ENCODE measurements around the gene MRPS2.
A peak's percentile ranks its signal among the peaks of the same experiment; 100 is the strongest.
"Not testable (repeated sequence)": the region's sequence is repeated elsewhere in the genome, so short reads cannot be mapped to it uniquely, and the experiment has no call there.

MRPS2 gene

DNA sequence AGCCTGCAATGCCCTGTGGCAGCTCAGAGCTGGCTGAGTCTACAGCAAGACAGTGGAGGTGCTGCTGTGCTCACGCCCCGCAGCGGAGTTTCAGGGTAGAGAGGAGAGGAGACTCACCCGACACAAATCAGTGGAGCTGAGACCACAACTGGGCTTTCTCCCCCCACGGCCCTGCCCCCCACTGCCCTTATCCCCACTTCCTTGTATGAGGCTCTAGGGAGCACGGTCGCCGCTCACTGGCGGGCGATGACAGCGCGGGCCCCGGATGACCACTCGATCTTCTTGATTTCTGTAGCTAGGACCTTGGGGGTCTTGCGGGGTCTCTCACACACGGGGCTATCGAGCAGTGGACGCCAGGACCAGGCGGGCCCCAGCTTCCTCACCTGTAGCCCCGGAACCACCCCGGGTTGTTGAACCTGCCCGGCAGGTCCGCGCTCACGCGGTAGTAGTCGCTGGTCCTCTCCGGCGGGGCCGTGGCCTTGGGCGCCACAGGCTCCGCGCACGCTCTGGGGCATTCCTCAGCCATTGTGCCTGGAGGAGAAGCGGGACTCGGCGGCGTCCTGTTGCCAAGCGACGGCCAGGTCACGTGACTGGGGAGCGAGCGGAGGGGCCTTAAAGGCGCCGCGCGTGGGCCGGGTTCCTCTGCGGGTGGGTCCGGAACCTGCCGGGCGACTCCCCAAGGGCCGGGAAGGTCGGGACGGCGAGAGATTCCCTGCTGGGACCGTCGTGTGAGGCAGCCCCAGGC, 984 bp upstream of the MRPS2 start:
- DNase-seq (ENCODE audit: low read depth): peak; percentile 73

DNA sequence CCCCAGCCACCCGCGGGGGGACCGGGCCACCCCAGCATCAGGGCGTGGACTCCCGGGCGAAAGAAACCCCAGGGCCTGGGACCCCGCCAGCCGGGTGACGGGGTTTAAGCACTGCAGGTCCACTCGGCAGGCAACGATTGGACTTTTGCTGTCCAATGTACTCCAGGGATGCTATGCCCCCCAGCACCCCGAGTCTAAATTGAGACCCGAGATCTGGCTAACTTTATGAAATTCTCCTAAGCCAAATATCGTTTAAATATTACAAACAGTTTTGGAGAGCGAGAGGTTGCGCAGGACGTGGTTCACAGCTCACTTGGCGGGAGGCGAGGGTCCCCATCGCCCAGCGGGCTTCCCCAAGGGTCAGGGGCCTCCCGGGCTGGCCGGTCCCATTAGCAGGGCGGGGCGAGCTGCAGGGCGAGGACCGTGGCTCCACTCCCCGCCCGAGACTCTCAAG, 384 bp upstream of the MRPS2 start:
- peak; percentile 9 for DNase-seq (ENCODE audit: low read depth)

DNA sequence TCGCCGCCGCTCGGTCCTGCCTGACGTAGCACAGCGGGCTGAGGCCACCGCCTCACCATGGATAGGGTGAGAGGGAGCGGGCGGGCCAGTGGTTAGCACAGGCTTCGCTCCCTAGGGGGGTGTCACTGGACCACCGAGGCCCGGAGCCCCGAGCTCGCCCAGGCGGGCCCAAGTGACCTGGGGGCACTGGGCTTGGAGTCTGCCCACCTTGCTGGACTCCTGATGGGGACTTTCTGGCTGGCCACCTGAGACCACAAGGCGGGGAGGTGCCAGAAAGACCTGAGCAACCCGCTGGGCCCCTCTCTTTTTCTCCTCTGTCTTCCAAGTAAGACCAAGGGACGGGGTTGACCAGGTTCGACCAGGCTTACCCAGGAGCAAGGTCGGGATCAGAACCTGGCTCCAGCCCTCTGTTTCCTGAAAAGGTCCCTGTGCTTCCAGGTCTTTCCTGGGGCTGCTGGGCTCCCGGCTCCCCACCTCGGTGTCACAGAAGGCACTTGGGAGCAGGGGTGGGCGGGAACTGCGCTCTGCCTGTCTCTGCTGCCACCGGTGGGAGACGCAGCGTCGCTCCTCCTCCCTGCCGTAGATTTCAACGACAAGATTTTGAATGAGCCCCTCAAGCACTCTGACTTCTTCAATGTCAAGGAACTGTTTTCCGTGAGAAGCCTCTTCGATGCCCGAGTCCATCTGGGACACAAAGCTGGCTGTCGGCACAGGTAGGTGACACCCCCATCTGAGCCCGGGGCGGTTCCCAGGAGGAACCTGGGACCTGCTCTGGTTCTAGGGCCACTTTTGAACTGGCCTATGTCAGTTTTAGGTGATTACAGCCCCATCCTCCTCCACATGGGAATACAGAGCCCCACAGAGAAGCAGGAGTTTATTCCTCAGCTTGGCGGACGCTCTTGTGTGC, 1.0 kb downstream of the MRPS2 start:
- peak; percentile 14 for DNase-seq (ENCODE audit: low read depth)

DNA sequence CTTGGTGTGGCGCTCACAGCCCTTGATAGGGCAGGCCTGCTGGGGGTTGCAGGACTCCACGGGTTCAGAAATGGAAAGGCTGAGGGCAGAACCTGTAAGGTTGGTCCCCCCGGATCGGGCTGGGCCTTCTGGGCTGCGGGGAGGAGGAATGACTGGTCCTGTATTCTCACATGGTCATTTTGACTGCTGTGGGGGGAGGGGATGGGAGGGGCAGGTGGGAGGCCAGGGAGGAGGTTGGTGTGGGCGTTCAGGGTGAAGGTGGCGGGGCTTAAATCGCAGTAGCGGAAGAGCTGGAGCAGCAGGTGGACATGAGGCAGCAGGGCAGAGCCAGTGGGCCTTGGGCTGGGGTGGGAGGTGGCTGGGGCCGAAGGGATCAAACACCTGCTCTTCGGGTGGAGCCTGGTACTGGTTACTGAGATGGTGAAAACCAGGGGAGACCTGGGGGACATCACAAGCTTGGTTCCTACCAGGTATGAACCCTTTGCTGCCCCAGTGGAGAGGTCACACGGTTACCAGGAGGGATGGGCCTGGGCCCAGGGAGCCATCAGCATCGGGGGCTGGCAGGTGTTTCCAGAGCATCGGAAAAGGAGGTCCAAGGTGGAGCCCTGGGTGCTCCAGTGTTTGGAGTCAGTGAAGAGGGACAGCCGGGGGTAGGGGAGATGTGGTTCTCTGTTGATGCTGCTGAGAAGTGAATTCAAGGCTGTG, 1.8 kb downstream of the MRPS2 start:
- DNase-seq (ENCODE audit: low read depth): no peak

DNA sequence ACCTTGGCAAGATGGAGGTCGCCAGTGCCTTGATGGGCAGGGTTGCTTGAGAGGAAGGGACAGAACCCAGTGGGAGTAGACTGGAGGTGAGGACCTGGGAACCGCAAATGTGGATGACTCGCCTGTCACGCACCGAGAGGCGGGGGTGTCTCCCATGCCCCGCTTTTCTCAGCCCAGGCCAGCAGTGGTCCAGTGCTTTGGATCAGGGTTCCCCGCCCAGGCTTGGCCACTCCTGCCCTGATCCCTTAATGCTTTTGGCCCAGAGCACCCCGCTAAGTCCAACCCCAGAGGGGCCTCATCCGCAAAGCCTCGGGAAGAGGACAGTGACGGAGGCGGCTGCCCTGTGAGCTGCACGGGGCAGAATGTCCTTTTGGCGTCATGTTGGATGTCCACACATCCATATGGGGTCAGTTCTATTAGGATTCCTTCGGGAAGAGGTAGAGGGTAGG, 2.4 kb downstream of the MRPS2 start:
- DNase-seq (ENCODE audit: low read depth): no peak

DNA sequence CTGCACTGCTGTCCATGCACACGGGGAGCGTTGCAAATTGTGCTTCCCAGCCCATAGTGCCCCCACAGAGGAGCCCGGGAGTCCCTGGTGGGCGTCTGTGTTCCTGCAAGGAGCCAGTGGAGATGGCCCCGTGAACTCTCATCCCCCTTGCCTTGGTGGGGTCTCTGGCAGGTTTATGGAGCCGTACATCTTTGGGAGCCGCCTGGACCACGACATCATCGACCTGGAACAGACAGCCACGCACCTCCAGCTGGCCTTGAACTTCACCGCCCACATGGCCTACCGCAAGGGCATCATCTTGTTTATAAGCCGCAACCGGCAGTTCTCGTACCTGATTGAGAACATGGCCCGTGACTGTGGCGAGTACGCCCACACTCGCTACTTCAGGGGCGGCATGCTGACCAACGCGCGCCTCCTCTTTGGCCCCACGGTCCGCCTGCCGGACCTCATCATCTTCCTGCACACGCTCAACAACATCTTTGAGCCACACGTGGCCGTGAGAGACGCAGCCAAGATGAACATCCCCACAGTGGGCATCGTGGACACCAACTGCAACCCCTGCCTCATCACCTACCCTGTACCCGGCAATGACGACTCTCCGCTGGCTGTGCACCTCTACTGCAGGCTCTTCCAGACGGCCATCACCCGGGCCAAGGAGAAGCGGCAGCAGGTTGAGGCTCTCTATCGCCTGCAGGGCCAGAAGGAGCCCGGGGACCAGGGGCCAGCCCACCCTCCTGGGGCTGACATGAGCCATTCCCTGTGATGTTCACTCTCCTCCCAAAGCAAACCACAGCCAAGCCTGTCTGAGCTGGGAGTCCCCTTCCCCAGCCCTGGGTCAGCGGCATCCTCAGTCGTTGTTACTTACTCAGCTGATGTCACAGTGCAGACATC, 3.1 kb downstream of the MRPS2 start:
- no peak for DNase-seq (ENCODE audit: low read depth)

DNA sequence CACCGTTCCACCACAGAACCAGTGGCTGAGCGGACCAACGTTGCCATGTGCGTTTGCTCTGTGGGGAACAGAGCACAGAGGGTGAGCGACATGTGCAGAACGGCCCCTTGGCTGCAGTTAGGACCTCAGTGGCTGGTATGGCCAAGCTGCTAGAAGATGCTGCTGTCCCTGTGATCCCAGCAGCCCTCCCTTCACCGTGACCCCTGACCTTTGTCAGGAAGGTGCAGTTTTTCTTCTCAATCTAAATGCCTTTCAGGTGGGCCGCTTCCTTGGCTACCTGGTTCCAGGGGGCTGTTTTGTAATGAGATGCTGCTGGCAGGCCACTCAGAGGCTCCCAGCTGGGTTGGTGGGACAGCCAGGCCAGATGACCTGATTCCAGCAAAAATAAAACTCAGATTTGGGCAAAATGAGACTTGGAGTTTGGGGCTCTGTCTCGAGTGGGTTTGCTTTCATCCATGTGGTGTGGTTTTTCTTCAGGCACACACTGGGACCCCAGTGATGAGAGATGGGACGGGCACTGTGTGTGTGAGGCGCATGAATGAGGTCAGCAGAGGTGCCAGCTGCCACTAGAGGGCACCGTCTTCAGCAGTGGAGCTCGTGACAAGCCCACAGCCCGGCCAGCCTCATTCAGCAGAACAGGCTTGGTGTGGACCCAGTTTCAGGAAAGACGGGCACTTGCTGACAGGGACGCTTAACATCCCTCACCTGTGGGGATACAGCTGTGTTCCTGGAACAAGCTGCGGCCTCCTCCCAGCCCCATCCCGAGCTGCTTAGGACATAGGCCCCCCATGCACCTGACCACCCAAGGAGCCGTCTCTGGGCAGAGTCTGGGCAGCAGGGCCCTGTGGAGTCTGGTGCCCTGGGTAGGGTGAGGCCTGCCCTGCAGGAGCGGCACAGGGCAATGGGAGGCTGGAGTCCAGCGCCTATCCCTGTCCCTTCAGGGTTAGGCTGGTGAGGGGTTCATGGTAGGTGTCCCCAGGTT, 4.1 kb downstream of the MRPS2 start:
- peak; percentile 17 for DNase-seq (ENCODE audit: low read depth)

DNA sequence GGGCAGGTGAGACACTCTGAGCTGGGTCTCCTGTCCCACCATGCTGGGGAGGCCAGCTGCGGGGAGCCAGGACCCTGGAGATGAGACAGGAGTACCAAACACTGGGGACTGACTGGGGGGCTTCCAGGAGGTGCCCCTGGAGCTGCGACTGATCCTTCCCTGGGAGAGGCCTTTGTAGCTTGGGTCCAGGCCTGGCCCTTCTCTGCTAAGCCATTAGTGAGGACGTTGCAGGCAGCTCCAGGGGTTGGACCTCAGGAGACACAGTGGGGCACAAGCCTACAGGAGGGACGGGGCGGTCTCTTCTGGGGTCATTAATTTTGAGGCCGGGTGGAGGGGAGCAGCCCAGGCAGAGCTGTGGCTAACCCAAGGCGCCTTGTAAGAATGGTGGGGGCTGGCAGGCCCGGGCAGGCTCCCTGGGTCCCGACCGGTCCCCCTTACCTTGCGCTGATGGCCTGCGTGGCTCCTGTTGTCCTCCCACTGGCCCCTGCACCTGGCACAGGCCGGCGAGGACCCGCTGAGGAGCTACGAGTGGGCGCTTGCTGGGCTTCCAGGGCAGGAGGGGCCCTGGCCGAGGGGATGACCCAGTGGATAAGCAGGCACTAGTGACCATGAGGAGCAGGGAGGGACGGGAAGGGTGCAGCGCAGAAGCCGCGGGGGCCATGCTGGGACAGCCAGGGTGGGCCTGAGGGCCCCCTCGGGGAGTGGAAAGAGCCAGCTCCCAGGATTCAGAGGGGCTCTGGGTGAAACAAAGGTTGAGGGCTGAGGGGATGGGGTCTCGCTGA, 5.1 kb downstream of the MRPS2 start:
- no peak for DNase-seq (ENCODE audit: low read depth)

DNA sequence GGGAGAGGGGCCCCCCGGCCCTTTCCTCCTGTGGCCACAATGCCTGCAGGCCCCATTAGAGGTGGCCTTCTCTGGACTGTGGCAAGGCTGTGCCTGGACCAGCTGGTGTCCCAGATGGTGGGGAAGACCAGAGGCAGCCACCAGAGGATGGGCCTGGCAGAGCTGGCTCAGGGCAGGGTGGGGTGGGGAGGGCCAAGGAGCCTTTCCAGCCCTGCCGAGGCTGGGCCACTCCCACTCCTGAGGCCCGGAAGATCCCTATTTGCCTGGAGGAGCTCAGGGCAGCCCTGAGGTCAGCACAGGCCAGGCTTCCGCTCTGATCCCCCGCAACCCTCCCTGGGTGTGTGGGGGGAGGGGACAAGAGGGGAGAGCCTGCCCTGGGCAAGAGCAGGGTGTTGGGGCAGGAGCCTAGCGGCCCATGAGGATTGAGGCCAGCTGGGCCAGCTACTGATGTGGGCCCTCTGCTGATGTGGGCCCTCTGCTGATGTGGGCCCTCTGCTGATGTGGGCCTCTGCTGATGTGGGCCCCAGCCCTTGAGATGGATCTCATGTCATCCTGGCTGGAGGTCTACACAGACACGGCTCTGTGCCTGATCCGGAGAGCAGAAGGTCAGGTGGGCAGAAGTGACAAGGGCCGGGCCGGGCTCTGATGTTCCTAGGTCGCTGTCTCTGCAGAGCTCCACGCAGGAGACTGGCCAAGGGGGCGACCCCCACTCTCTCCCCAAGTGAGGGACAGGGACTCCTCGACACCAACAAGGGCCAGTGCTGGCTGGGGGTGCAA, 6.0 kb downstream of the MRPS2 start:
- no peak for DNase-seq (ENCODE audit: low read depth)

DNA sequence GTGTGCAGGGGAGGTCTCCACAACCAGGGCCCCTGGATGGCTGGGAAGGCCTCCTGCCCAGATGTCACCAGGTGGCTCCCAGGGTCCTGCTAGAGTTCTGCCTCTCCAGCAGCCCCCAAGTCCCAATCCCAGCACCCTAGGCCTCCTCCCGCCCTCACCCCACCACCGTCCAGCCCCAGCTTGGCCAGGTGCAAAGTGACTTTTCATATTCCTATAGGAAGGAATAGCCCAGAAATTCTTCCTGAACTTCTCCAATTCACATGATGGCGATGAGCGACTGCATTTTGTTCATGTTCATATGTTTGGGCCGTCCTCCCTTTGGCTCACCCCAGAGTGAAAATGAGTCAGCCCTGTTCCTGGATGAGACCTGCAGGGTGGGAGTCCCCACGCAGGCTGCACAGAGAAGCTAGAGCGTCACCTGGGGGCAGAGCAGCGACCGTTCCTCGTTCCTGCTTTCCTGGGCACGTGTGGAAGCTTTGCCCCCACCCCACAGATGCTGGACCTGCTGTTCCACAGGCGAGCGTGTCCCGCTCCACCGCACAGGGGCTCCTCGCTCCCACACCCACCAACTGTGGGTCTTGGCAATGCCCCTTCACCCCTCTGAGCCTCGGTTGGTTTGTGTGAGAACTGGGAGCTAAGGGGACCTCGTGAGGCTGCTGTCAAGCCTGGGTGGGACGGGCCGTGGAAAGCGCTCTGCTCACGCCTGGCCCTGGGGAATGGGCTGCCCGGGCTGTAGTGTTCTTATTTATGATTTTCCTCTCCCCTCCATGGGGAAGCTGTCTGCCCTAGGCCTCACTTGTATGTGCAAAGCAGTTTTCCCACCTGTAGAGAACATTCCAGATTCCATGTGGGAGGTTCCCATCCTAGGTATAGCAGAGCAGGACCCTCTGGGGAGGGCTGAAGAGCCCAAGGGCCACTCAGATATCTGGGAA, 6.9 kb downstream of the MRPS2 start:
- no peak for DNase-seq (ENCODE audit: low read depth)

DNA sequence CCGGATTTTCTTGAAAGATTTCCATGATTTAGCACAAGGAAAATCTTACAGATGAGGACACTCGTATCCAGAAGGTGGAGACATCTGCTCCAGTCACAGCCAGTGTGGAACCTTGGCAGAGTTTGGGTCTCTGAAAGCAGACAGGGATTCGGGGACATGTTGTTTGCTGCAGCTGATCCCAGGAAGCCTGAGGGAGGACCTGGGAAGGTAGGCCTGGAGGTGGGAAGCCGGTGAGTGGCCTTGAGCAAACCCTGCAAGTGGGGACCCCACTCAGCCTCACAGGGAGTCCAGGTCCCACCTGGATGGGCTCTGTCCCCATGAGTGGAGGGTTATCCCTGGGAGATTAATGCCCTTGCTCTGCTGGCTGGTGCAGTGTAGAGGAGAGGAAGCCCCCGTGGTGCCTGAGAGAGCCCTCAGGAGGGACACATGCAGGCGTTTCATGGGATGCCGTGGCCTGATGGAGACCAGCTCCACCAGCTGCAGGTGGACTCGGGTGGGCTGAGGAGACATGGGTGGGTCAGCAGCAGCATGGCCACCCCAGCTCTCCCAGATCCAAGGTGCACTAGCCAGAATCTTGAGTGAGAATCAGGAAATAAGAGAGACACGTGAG, 7.8 kb downstream of the MRPS2 start:
- DNase-seq (ENCODE audit: low read depth): no peak

DNA sequence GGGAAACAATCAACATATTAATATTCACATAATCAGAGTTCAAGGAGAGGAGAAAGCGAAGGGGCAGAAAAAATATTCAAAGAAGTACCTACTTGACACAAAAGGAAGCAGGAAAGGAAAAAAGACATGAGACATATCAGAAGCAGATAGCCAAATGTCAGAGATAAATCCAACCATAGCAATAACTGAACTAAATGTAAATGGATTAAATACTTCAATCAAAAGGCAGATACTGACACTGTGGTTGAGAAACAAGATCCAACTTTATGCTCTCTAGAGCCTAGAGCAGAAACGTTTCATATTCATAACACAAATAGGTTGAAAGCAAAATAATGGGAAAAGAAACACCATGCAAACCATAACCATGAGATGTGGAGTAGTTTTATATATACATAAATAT, 9.0 kb downstream of the MRPS2 start:
- no peak for DNase-seq (ENCODE audit: low read depth)

DNA sequence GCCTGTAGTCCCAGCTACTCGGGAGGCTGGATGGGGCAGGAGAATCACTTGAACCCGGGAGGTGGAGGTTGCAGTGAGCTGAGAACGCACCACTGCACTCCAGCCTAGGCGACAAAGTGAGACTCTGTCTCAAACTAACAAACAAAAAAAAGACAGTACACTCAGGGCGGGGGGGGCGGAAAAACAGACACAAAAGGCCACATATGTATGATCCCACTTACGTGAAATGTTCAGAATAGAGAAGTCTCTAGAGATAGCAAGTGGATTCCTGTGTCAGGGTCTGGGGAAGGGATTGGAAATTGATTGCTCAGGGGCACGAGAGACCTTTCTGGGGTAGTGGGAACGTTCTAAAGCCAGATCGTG, 11.7 kb downstream of the MRPS2 start:
- no peak for DNase-seq (ENCODE audit: low read depth)

DNA sequence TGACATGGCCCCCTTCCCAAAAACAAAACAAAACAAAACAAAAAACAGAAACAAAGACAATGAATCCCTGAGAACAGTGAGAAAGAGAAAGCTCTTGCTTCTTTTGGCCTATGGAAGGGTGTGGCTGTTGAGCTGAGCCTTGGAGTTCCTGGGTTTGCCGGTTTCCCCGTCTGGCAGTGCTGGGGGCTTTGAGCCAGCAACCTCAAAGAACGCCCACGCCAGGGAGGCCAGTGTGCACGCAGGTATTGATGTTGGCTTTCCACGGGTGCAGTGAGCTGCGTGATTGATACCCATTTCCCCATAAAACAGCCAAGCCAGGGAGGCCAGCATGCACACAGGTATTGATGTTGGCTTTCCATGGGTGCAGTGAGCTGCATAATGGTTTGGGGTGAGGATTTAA, 12.4 kb downstream of the MRPS2 start:
- DNase-seq (ENCODE audit: low read depth): no peak

DNA sequence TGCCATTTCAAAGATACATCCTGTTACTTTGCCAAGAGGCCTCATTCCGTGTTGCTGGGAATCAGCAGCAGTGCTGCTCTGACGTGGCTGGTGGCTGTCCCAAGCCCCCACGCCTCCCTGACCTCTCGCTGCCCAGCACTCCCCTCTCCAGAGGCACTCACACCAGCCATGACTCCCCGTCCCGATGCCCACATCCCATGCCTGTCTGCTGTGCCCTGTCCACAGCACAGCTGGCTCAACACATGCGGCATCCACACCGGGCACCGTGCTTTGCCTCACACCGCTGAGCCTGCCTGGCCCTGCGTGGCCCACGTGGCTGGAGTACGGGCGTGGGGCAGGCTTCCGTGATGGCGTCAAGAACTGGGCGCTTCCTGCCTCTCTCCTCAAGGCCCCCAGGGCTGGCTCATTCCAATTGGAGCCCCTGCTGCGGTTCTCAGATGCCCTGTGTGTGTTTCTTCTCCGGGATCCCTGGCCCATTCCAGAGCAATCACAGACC, 12.9 kb downstream of the MRPS2 start:
- no peak for DNase-seq (ENCODE audit: low read depth)

DNA sequence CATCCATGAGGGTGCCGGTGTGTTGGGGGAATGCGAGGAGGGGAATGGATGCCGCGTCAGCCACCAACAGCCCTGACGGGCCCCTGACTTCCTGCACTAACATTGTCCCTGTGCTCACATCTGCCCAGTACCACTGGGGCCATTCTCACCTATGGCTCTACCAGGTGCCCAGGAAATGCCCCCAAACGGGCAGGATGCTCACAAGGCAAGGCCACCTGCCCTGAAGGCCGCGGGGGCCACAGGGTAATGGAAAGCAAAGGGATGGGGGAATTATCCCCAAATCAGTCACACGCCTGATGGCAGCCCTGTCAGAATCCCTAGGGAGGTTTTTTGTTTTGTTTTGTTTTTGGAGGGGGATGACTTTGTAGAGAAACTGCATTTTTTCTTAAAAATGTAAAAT, 13.4 kb downstream of the MRPS2 start:
- DNase-seq (ENCODE audit: low read depth): not testable (repeated sequence)

All from GM04504 (cell line).